NK-92 treated with Interleukin-12 subunit alpha and Interleukin-12 subunit beta, amount 100 ng/mL, for 24 hours (cell line): ENCODE measurements around the gene ARAP1.

Experiments
- DNase-seq: peaks from one replicate; lab custom pipeline; 2025; lab: John Stamatoyannopoulos, UW

The ARAP1 gene

GRCh38 chr11:72762641-72763304 is 10.6 kb upstream of the ARAP1 start:
- no peak for DNase-seq

DNA sequence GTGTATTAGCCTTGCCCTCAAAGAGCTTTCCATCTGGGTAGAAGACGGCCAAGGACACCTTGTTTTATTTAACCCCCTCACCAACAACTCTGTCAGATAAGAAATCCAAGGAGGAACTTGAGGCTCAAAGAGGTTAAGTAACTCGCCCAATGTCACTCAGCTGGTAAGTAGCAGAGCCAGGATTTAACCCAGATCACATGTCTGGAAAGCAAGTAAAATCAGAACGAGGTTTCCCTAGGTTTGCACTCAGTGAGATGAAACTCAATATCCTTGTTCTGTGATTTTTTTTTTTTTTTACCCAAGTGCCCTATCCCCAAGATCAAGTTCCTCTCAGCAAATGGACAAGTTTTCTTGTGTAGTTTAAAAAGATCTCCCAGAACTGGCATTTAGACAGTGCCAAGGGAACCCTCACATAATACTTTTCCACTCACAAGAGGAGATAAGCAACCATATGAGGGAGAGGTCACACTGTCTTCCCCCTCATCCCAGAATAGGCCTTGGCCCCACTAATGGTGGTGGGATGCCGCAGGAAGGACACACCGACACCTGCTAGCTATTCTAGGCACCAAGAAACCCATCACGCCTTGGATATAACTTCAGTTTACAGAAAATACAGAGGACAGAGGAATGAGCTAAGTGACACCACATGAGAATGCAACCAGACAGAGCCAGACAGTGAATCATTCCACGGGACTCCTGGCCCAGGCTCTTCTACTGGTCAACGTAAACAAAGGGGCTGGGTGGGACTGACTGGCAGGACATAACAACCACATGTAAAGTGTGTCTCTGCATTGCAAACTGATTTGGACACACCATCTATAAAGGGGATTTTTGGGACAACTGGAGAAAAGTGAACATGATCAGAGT is 8.6 kb upstream of the ARAP1 start:
- DNase-seq = no peak

DNA sequence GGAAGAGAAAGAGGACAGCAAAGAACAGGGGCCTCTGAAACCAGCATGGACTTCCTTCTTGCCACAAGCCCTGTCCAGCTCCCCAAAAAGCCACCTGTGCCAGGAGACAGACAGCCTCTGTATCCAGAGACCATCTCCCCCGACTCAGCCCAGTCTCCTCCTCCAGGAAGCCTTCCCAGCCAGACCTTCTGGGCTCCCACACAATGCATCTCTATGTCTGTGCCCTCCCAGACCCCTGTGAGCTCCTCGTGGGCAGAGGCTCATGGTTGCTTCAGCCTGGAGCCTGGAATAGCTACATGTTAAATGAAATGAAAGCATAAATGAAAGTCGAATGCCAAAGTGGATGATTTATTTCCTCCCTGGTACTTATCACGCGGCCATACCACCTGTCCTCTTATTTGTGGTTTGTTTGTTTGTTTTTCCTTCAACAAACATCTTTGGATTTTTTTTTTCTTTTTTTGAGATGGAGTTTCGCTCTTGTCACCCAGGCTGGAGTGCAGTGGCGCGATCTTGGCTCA is 7.3 kb upstream of the ARAP1 start:
- DNase-seq = no peak

DNA sequence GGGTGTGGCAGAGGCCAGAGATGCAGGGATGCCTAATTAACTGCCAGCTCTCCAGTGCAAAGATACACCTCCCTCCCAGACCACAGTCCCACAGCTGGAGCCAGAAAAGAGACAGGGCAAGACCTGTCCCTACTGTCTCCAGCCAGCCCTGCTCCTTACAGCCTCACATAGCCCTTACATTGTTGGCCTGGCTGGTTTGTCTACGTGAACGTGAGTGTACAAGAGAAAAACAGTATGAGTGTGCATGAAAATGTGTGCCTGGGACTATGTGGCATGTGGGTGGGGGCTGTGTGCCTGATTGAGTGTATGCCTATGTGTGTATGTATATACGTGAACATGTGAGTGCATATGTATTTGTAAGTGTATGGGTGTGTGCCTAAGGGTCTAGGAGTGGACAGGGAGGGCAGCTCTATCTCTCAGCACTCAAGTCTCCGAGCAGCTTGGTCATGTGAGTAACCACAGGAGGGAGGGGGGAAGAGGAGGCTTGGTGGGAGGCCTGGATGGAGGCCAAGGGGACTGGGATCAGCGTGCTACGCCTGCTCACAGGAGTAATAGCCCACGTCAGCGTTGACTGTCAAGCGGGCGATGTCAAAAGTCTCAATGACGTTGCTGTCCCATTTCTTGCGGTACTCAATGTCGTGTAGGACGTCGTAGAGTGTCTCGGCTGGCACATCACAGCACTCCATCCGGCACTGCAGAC is 6.6 kb upstream of the ARAP1 start:
- DNase-seq = no peak

- no peak for DNase-seq
These were observed 6.1 kb upstream of the ARAP1 start for GRCh38 chr11:72758304-72758689.

DNA sequence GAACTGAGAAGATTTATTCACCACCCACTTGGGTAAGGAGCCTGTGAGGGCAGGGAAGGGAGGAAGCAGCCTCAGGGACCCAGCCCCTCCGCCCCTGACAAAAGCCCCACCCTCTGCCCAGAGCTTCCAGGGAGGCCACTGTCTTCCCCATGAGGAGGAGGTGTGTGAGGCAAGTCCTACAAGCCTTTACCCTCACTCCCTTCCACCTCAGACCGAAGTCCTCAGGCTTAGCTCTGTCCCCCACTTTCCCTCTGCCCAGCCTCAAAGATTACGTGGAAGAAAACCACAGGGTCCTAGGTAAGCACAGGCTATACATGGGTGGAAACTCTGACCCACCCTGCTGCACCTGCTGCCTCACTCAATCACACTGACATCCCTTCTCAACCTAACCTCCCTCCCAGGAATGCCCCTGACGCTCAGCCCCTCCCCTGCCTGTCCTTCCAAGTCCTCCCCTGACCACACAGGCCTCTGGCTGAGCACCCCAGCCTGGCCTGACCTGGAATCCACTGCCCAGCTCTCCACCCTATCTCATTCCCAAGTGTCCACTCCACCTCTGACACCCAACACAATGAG is 3.6 kb upstream of the ARAP1 start:
- no peak for DNase-seq

- DNase-seq = no peak
These were observed 2.4 kb upstream of the ARAP1 start for GRCh38 chr11:72754544-72755155.

DNA sequence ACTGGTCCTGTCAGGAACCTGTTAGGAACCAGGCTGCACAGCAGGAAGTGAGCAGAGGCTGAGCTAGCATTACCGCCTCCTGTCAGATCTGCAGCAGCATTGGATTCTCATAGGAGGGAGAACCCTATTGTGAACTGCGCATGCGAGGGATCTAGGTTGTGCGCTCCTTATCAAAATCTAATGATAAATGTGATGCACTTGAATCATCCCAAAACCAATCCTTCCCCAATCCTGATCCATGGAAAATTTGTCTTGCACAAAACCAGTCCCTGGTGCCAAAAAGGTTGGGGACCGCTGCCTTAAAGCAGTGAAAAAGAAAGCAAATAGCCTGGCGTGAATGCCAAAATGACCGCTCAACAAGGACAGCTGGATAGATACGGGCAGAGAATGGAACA is 1.9 kb upstream of the ARAP1 start:
- DNase-seq = no peak

GRCh38 chr11:72753341-72754148 is 1.3 kb upstream of the ARAP1 start:
- DNase-seq = no peak

DNA sequence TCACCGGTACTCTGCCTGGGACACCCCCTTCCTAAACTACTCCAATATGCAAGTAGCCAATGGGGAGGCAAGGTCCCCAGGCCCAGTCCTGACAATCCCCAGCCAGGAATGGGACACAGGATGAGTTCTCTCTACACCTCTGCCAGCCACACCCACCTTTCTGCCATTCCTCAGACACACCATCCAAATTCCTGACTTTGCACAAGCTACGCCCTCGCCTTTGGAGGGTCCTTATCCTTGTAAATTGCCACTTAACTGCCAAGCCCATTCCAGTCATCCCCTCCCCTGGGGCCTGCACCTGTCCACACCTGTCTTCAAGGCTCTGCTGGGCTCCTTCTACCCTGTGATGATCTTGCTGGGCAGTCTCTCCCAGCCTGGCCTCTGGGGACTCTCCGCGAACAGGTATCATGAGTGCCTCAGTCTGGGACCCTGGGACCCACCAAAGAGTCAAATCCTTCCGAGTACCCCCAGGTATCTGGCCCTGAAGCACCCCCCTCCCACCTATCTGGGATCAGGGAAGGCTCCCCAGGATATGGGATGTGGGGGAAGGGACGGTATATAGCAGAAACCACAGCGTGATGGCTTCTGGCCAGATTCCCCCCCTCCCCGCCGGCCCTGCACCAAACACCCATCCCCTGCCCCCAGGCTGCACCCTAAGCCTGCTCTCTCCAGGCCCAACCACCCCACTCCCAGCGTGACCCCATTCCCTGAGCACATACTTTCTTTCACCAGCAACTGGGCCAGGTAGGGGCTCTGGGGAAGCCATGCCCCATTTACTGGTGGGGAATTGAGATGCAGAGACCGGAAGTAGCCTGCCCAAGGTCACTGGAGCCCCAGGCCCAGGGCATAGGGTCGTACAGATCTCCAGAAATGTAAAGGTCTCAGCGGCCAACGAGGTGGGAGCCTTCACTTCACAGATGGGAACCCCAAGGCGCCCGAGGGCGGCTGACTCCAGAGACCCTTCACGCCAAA is 806 bp downstream of the ARAP1 start:
- no peak for DNase-seq

DNA sequence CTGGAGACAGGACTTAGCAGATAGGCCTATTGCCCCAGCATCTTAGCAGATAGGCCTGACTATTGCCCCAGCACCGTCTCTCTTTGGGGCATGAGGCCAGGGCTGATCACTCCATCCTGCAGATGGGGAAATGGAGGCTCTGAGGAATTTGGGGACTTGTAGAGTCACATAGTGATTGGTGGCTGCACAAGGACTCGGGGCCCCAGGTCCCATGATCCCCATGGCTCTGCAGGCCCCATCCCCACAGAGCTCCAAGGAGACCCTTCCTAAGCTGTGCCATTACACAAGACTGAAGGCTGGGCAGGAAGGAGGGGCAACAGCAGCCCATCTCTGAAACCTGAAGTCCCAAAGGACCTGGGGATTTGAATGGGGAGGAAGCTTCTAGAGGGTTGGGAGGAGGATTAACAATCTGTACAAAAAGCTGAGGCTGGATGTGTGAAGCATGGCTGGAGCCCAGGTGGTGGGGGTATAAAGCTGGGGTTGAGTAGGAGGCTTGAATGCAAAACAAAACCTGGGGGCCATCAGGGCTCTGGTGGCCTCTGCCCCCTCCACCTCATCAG is 1.6 kb downstream of the ARAP1 start:
- no peak for DNase-seq

DNA sequence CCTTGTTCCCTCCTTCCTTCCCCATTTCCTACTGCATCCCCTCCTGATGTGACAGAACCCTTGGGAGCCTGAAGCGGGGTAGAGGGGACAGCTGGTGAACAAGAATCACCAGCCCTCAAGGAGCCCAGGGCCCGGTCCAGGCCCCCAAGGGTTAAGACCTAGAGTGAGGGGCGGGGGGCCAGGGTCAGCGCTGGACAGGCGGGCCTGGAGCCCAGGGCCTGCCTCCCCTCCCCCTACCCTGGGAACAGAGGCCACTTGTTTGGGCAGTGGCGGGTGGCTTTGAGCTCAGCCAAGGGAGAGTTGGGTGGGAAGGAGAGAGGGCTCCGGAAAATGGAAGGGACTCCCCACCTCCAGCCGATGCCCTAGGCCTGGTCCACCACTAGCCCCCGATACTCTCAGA is 2.1 kb downstream of the ARAP1 start:
- no peak for DNase-seq

DNA sequence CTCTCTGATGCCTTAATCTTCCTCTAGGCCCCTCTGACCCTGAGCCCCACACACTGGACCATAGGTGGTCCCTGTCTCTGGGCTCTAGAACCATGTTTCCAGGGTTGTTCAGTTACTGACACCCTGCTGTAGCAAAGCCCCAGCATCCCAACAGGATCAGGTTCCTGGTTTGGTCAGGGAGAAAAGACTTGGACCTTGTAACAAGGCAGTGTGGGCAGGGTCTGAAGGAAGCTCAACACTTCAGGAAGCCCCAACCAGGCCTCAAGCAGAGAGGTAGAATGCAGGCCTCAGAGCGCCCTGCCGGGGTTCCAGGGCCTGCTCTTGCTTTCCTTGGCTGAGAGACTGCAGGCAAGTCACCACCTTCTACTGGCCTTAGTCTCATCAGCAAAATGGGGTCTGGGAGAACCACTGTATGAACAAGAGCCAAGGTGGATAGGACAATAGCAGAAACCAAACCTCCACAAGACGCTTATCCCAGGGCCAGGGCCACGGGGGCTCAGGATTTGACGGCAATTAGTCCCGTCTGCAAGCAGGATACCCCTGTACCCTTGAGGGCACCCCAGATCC is 4.8 kb downstream of the ARAP1 start:
- DNase-seq = no peak

GRCh38 chr11:72746821-72747220 is 5.4 kb downstream of the ARAP1 start:
- DNase-seq = no peak

- no peak for DNase-seq
These were observed 6.2 kb downstream of the ARAP1 start for GRCh38 chr11:72745925-72746550.

DNA sequence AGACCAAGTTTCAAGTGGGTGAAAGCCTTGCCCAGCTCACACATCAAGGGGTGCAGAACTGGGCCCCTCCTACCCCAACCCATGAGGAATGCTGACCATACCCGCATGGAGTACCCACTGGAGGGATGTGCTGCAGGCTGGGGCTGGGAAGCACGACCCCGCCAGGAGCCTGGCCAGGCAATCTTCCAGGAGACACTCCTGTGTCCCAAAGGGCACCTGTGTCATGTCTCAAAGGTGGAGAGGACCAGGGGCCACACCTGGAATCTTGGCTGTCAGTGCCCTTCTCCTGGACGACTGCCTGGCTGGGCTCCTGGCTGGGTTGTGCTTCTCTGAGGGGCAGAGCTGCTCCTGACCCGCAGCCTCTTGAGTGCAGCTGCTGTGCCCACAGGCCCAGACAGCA is 6.7 kb downstream of the ARAP1 start:
- no peak for DNase-seq

- no peak for DNase-seq
These were observed 7.7 kb downstream of the ARAP1 start for GRCh38 chr11:72744474-72744873.

DNA sequence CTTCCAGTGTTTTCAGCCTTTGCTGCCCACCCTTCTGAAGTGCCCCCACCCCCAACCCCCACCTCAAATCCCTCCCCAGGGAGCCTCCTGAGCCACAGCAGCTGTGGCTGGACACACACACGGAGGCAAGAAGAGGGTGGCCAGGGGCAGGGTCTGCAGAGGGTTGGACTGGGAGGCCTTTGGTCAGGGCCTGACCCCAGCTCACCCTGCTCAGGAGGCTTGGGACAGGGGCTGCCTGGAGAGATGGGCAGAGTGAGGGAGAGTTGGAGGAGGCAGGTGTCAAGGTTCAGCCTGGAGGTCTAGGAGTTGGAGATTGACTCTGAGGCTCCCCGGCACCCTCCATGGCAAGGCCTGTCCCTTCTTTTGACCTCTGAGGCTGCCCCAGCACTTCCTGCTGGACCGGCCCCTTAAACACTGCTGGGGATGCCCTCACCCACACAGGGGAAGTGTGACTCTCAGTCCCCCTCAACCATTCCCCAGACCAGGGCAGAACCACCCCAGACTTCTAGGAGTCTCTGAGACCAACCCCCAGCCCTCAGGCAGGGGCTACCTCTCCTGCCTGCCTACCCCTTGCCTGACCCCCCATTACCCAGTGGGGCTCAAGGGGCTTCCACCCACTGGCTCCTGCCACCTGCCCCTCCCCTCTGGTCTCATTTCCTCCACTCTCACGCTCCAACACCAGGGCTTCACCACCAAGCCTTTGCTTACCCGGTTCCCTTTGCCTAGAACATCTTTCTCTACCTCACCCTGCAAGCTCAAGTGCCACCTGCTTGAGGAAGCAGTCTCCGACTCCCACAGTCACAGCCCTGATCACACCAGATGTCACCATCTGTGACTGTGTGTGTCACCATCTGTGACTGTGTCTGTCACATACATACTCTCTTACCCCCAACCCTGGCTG is 8.6 kb downstream of the ARAP1 start:
- no peak for DNase-seq
